GM12865 (cell line): Measurements from ENCODE around the gene RIN3.

Source experiments
- DNase-seq: peaks from one replicate; pipeline ENCODE4 v3.0.0; 2010; ENCODE audit warnings: low read depth
- H3K4me3 ChIP-seq: 2 replicates; pipeline ENCODE4 v1.5.1; 2011; ENCODE audit warnings: mild to moderate bottlenecking, low read depth, low read length, control low read depth
- TF ChIP-seq, protein P1 (sequence below): IDR thresholded peaks from 2 replicates; pipeline ENCODE4 v1.5.1; 2011; ENCODE audit warnings: low read length, control low read depth, low read depth, inconsistent platforms; ENCODE audit not compliant: insufficient read depth; ENCODE audit errors: missing control alignments

The RIN3 gene

GRCh38 chr14:92726135-92726932 lies 212.8 kb downstream of the RIN3 start:
- no peak overlapping the region for H3K4me3 ChIP-seq
- no peak for DNase-seq
- TF ChIP-seq, protein P1, sequence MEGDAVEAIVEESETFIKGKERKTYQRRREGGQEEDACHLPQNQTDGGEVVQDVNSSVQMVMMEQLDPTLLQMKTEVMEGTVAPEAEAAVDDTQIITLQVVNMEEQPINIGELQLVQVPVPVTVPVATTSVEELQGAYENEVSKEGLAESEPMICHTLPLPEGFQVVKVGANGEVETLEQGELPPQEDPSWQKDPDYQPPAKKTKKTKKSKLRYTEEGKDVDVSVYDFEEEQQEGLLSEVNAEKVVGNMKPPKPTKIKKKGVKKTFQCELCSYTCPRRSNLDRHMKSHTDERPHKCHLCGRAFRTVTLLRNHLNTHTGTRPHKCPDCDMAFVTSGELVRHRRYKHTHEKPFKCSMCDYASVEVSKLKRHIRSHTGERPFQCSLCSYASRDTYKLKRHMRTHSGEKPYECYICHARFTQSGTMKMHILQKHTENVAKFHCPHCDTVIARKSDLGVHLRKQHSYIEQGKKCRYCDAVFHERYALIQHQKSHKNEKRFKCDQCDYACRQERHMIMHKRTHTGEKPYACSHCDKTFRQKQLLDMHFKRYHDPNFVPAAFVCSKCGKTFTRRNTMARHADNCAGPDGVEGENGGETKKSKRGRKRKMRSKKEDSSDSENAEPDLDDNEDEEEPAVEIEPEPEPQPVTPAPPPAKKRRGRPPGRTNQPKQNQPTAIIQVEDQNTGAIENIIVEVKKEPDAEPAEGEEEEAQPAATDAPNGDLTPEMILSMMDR, result no peak

- no peak overlapping the region for H3K4me3 ChIP-seq
- DNase-seq, result no peak
- TF ChIP-seq, protein P1, result no peak
These were observed 213.3 kb downstream of the RIN3 start for GRCh38 chr14:92726933-92727262.

GRCh38 chr14:92728759-92729364 lies 215.3 kb downstream of the RIN3 start:
- peak; percentile 82 for DNase-seq
- TF ChIP-seq, protein P1, result no peak
- H3K4me3 ChIP-seq, result no peak overlapping the region

GRCh38 chr14:92729634-92730358 lies 216.2 kb downstream of the RIN3 start:
- peak; percentile 73 for DNase-seq
- TF ChIP-seq, protein P1, result no peak
- no peak overlapping the region for H3K4me3 ChIP-seq

GRCh38 chr14:92731622-92732115 lies 218.1 kb downstream of the RIN3 start:
- H3K4me3 ChIP-seq, result no peak overlapping the region
- DNase-seq, result no peak
- TF ChIP-seq, protein P1, result no peak

DNA sequence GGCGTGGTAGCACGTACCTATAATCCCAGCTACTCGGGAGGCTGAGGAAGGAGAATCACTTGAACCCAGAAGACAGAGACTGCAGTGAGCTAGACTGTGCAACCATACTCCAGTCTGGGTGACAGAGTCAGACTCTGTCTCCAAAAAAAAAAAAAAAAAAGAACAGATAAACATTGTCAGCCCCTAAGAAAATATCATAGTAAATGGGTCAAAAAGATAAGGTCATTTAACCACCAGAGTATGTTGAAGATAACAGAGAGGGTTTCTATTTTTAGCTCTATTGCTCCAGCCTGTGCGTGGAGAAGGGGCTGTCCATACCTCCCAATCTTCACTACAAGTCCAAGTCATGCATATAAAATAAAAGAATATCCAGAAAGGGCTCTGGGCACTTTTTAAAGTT lies 219.4 kb downstream of the RIN3 start:
- TF ChIP-seq, protein P1, result no peak
- H3K4me3 ChIP-seq, result no peak overlapping the region
- no peak for DNase-seq
